HFFc6 (cell line): ENCODE data around the gene REC8. TPM values are rescaled to one million over a fixed set of nuclear protein-coding genes. Genes with fewer than 3 reads are reported as not detected.

Source experiments
- DNase-seq: peaks from one replicate; pipeline ENCODE4 v3.0.0-alpha.2; 2018
- H3K27ac Mint-ChIP-seq: 2 replicates; pipeline ENCODE4 v1.8.0; 2020; ENCODE audit warnings: mild to moderate bottlenecking, mixed read lengths
- H3K27me3 Mint-ChIP-seq: 2 replicates; pipeline ENCODE4 v1.8.0; 2021; ENCODE audit warnings: mild to moderate bottlenecking, moderate library complexity, mixed read lengths; ENCODE audit not compliant: insufficient read depth
- H3K36me3 Mint-ChIP-seq: 2 replicates; pipeline ENCODE4 v1.8.0; 2021; ENCODE audit warnings: low read depth, mixed read lengths
- H3K4me1 Mint-ChIP-seq: 2 replicates; pipeline ENCODE4 v1.8.0; 2020; ENCODE audit warnings: low read depth, mixed read lengths
- H3K4me3 Mint-ChIP-seq: 2 replicates; pipeline ENCODE4 v1.8.0; 2020; ENCODE audit warnings: mild to moderate bottlenecking, moderate library complexity, mixed read lengths
- H3K9me3 Mint-ChIP-seq: 2 replicates; pipeline ENCODE4 v1.8.0; 2020; ENCODE audit warnings: mild to moderate bottlenecking, mixed read lengths
- CTCF ChIP-seq: fragments of 200-600 bp; sonication (generic); IDR thresholded peaks from 2 replicates; pipeline ENCODE4 v1.5.0; 2021; ENCODE audit warnings: antibody characterized with exemption, mild to moderate bottlenecking
- microRNA-seq: library from miRNA; unstranded; fragments of <30 nt; microRNA quantifications from one replicate; pipeline ENCODE4, GENCODE V29; 2019
- total RNA-seq, 6 experiments: library from RNA; stranded (reverse); fragmentation: NEBNext Ultra II Directional; extraction: Animal tissue kit (Norgen Biotek cat#: 25700); gene quantifications; 2 replicates in 1 of 6; 3 replicates in 5 of 6; pipeline ENCODE4 v1.2.3, GENCODE V29; 2021

Gene REC8
- total RNA-seq, 6 experiments from 2014 or later = 2.9 to 3.9 (median 3.2) TPM

DNA sequence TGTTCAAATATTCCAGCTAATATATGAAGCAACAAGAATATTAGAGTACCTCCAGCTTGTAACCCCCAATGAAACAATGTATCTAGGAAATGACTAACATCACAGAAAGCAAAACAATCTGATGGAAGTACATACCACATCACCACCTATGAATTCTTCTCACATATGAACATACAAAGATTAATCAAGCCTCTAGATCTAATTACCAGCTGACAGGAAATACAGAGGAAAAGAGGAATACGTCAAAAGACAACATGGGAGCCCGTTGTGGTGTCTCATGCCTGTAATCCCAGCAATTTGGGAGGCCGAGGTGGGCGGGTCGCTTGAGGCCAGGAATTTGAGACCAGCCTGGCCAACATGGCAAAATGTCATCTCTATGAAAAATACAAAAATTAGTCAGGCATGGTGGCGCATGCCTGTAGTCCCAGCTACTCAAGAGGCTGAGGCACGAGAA is 52.8 kb downstream of the REC8 start:
- H3K27me3 Mint-ChIP-seq = peaks cover 1% of the 10 kb centered on the region; the same call in 1 of the 2 replicates
- DNase-seq = peak; percentile 84
- TF ChIP-seq CTCF = no peak
- peaks cover 27% of the 10 kb centered on the region for H3K36me3 Mint-ChIP-seq
- peak overlapping the region; percentile 89 for H3K27ac Mint-ChIP-seq
- H3K9me3 Mint-ChIP-seq = no peaks in the 10 kb centered on the region
- H3K4me3 Mint-ChIP-seq = peak overlapping the region; percentile 76
- peaks cover 30% of the 10 kb centered on the region for H3K4me1 Mint-ChIP-seq

DNA sequence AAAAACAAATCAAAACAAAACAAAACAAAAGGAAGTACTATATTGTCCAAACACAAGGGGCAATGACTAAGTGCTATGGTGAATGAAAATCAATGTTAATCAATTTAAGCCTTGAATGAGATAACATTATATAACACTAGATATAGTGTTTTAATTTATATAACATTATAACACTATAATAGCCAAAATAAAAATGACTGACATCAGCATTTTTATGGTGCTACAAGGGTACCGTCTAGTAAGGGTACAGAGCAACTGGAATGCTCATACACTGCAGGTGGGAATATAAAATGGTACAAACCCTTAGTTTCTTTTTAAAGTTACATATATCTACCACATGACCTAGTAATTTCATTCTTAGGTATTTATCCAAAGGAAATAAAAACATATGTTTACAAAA is 54.6 kb downstream of the REC8 start:
- H3K9me3 Mint-ChIP-seq = no peaks in the 10 kb centered on the region
- H3K27ac Mint-ChIP-seq = no peak overlapping the region
- peaks cover 36% of the 10 kb centered on the region for H3K4me1 Mint-ChIP-seq
- H3K27me3 Mint-ChIP-seq = peaks cover 1% of the 10 kb centered on the region; the same call in 1 of the 2 replicates
- H3K4me3 Mint-ChIP-seq = no peak overlapping the region
- peaks cover 33% of the 10 kb centered on the region for H3K36me3 Mint-ChIP-seq
- TF ChIP-seq CTCF = no peak
- no peak for DNase-seq

GRCh38 chr14:24228902-24229301 is 57.0 kb downstream of the REC8 start:
- DNase-seq = no peak
- Mint-ChIP-seq H3K9me3 (no peaks in the 10 kb centered on the region), H3K36me3 (peaks cover 44% of the 10 kb centered on the region), H3K4me3 (no peak overlapping the region), H3K27me3 (peaks cover 1% of the 10 kb centered on the region), H3K4me1 (peaks cover 46% of the 10 kb centered on the region), H3K27ac (no peak overlapping the region)
- TF ChIP-seq CTCF = no peak

Small RNA genes within 50 kb of the gene (microRNA-seq; reads per million reads assigned to microRNA genes)
- gene MIR7703 = not detected

Other genes starting within 250 kb of the REC8 start
- gene DHRS4, start 218.3 kb upstream of the REC8 start, total RNA-seq = 10 to 100 TPM; 19.8 to 30.7 (median 24.9) TPM
- gene DHRS4L2, start 183.2 kb upstream of the REC8 start, total RNA-seq = 10 to 100 TPM; 18.8 to 25.4 (median 23.5) TPM
- gene CARMIL3, start 120.1 kb upstream of the REC8 start, total RNA-seq = not detected
- gene CPNE6, start 100.5 kb upstream of the REC8 start, total RNA-seq = not detected
- gene PCK2, start 77.8 kb upstream of the REC8 start, total RNA-seq = 10 to 100 TPM; 19.9 to 27.6 (median 24.0) TPM
- 10 to 100 TPM; 28.1 to 36.3 (median 32.1) TPM for gene DCAF11, start 57.3 kb upstream of the REC8 start, total RNA-seq
- gene NRL, start 57.1 kb upstream of the REC8 start, total RNA-seq = under 1 TPM; 0.26 to 0.85 (median 0.49) TPM
- not detected for gene FITM1, start 41.4 kb upstream of the REC8 start, total RNA-seq
- 100 to 1,000 TPM in 4 of 6 experiments, 10 to 100 TPM in 2; 88.4 to 120 (median 113) TPM for gene PSME1, start 35.9 kb upstream of the REC8 start, total RNA-seq
- 10 to 100 TPM; 13.2 to 17.0 (median 15.3) TPM for gene EMC9, start 30.5 kb upstream of the REC8 start, total RNA-seq
- gene PSME2, start 25.5 kb upstream of the REC8 start, total RNA-seq = 100 to 1,000 TPM; 108 to 143 (median 136) TPM
- 10 to 100 TPM; 38.5 to 53.6 (median 47.2) TPM for gene RNF31, start 24.6 kb upstream of the REC8 start, total RNA-seq
- gene IRF9, start 10.8 kb upstream of the REC8 start, total RNA-seq = 10 to 100 TPM; 23.6 to 38.8 (median 32.3) TPM
- 10 to 100 TPM; 70.4 to 85.2 (median 79.4) TPM for gene IPO4, start 16.7 kb downstream of the REC8 start, total RNA-seq
- 10 to 100 TPM; 68.1 to 80.4 (median 71.0) TPM for gene TM9SF1, start 23.4 kb downstream of the REC8 start, total RNA-seq
- gene TSSK4, start 33.6 kb downstream of the REC8 start, total RNA-seq = under 1 TPM in 2 of 6 experiments, not detected in 4; 0.16 to 0.45 TPM
- gene CHMP4A, start 41.4 kb downstream of the REC8 start, total RNA-seq = 10 to 100 TPM; 32.4 to 41.1 (median 38.8) TPM
- gene MDP1, start 44.0 kb downstream of the REC8 start, total RNA-seq = 10 to 100 TPM in 5 of 6 experiments, 1 to 10 TPM in 1; 9.8 to 14.4 (median 12.3) TPM
- 100 to 1,000 TPM; 309 to 401 (median 372) TPM for gene NEDD8, start 60.3 kb downstream of the REC8 start, total RNA-seq
- 10 to 100 TPM; 70.6 to 76.7 (median 73.6) TPM for gene GMPR2, start 60.8 kb downstream of the REC8 start, total RNA-seq
- gene TINF2, start 70.5 kb downstream of the REC8 start, total RNA-seq = 10 to 100 TPM; 54.2 to 73.4 (median 67.5) TPM
- 1 to 10 TPM in 5 of 6 experiments, under 1 TPM in 1; 0.97 to 2.9 (median 1.3) TPM for gene TGM1, start 91.1 kb downstream of the REC8 start, total RNA-seq
- gene RABGGTA, start 99.5 kb downstream of the REC8 start, total RNA-seq = 10 to 100 TPM; 25.4 to 31.4 (median 27.3) TPM
- 10 to 100 TPM; 32.9 to 42.2 (median 39.1) TPM for gene DHRS1, start 127.7 kb downstream of the REC8 start, total RNA-seq
- gene NOP9, start 127.8 kb downstream of the REC8 start, total RNA-seq = 10 to 100 TPM; 25.4 to 31.1 (median 28.1) TPM
- gene CIDEB, start 135.9 kb downstream of the REC8 start, total RNA-seq = under 1 TPM in 5 of 6 experiments, not detected in 1; 0.17 to 0.40 (median 0.20) TPM
- gene LTB4R2, start 138.1 kb downstream of the REC8 start, total RNA-seq = 1 to 10 TPM; 2.2 to 3.0 (median 2.3) TPM
- 1 to 10 TPM; 1.5 to 2.9 (median 1.9) TPM for gene LTB4R, start 139.4 kb downstream of the REC8 start, total RNA-seq
- gene ADCY4, start 163.0 kb downstream of the REC8 start, total RNA-seq = under 1 TPM in 3 of 6 experiments, not detected in 3; 0.25 to 0.41 (median 0.34) TPM
- not detected for gene RIPK3, start 167.9 kb downstream of the REC8 start, total RNA-seq
- 10 to 100 TPM; 73.4 to 81.9 (median 77.2) TPM for gene NFATC4, start 196.1 kb downstream of the REC8 start, total RNA-seq
- 1 to 10 TPM; 3.9 to 6.3 (median 4.1) TPM for gene NYNRIN, start 226.9 kb downstream of the REC8 start, total RNA-seq